GM21723 (cell line): ENCODE data around the gene PLA2G4F.
"Not testable (repeated sequence)": the region's sequence is repeated elsewhere in the genome, so short reads cannot be mapped to it uniquely, and the experiment has no call there.

Source experiments
- ATAC-seq: cut with Tn5 transposase; IDR thresholded peaks from one replicate; pipeline ENCODE4 v1.9.1; 2021; ENCODE audit warnings: mild to moderate bottlenecking, moderate library complexity; ENCODE audit not compliant: unreplicated experiment

Gene PLA2G4F

GRCh38 chr15:42102646-42103235 is 53.7 kb downstream of the PLA2G4F start:
- no peak for ATAC-seq

- no peak for ATAC-seq
Observed at GRCh38 chr15:42101861-42102260, 54.6 kb downstream of the PLA2G4F start.

GRCh38 chr15:42100021-42100800 is 56.2 kb downstream of the PLA2G4F start:
- ATAC-seq = no peak

GRCh38 chr15:42097018-42097417 is 59.4 kb downstream of the PLA2G4F start:
- no peak for ATAC-seq

GRCh38 chr15:42094512-42094963 is 61.9 kb downstream of the PLA2G4F start, which contains the start of gene PLA2G4D:
Gene PLA2G4D (minus strand): TSS chr15:42094562. CDS start chr15:42094459, 103 bp downstream.
- no peak for ATAC-seq

- no peak for ATAC-seq
Observed at GRCh38 chr15:42093966-42094365, 62.5 kb downstream of the PLA2G4F start.

GRCh38 chr15:42092398-42093318 is 63.8 kb downstream of the PLA2G4F start:
- ATAC-seq = no peak

GRCh38 chr15:42091753-42092397 is 64.6 kb downstream of the PLA2G4F start:
- not testable (repeated sequence) for ATAC-seq

GRCh38 chr15:42090781-42091180 is 65.7 kb downstream of the PLA2G4F start:
- ATAC-seq = no peak

GRCh38 chr15:42090370-42090769 is 66.1 kb downstream of the PLA2G4F start:
- ATAC-seq = no peak

- ATAC-seq = no peak
Observed at GRCh38 chr15:42089942-42090341, 66.5 kb downstream of the PLA2G4F start.
